H1 (cell line): ENCODE measurements around the gene DELE1. TPM values are rescaled to one million over a fixed set of nuclear protein-coding genes. Genes with fewer than 3 reads are reported as not detected.

Experiments used
- CTCF ChIA-PET: fragments of 300-600 bp; sonication (Branson Sonifier 250); formaldehyde crosslinking; loops from one replicate; lab custom pipeline; 2021; ENCODE audit not compliant: partially characterized antibody; lab: Charles Lee
- POLR2A ChIA-PET: fragments of 300-600 bp; sonication (Branson Sonifier 250); formaldehyde crosslinking; loops from one replicate; lab custom pipeline; 2021; ENCODE audit warnings: inconsistent platforms; ENCODE audit not compliant: partially characterized antibody; lab: Charles Lee
- DNase-seq, 2 experiments: peaks; one replicate each; pipeline versions ENCODE4 v3.0.0 to v3.0.0-alpha.2; 2010 to 2022; ENCODE audit warnings: low spot score in 2 of 2, low read depth in 1 of 2, mixed read lengths in 1 of 2
- FAIRE-seq: peaks from 2 replicates; lab custom pipeline; 2011; peaks lifted over from hg19 to GRCh38; lab: Jason Lieb, UNC
- H2AFZ ChIP-seq: 2 replicates; pipeline ENCODE4 v1.8.1; 2012; ENCODE audit warnings: low read length, inconsistent platforms
- H2AK5ac ChIP-seq: 2 replicates; pipeline ENCODE4 v1.6.1; 2013; ENCODE audit warnings: low read depth, low read length
- H2BK120ac ChIP-seq: replicated peaks from 2 replicates; pipeline ENCODE3; 2013; ENCODE audit warnings: low read depth, low read length, inconsistent platforms
- H2BK12ac ChIP-seq: 2 replicates; pipeline ENCODE4 v1.6.1; 2013; ENCODE audit warnings: low read depth, low read length
- H2BK15ac ChIP-seq: 2 replicates; pipeline ENCODE4 v1.6.1; 2013; ENCODE audit warnings: low read length
- H2BK20ac ChIP-seq: 2 replicates; pipeline ENCODE4 v1.6.1; 2013; ENCODE audit warnings: low read length
- H2BK5ac ChIP-seq: 2 replicates; pipeline ENCODE4 v1.6.1; 2013; ENCODE audit warnings: low read depth, low read length
- H3K14ac ChIP-seq: 2 replicates; pipeline ENCODE4 v1.6.1; 2013; ENCODE audit warnings: inconsistent platforms; ENCODE audit not compliant: insufficient read length
- H3K18ac ChIP-seq: 2 replicates; pipeline ENCODE4 v1.6.1; 2013; ENCODE audit warnings: low read length; ENCODE audit errors: extremely low read depth
- H3K23ac ChIP-seq: 2 replicates; pipeline ENCODE4 v1.6.1; 2013; ENCODE audit warnings: inconsistent platforms; ENCODE audit not compliant: insufficient read length
- H3K23me2 ChIP-seq: 2 replicates; pipeline ENCODE4 v1.6.1; 2013; ENCODE audit warnings: low read depth, low read length
- H3K27ac ChIP-seq: 2 replicates; pipeline ENCODE4 v1.6.1; 2011; ENCODE audit warnings: low read depth, low read length, inconsistent platforms
- H3K27me3 ChIP-seq, 4 experiments: replicated peaks in 1 of 4; 1 replicate in 1 of 4; 2 replicates in 3 of 4; pipeline versions ENCODE4 v1.6.1 to v1.8.1; 2011 to 2013; ENCODE audit warnings: low read length in 3 of 4, mild to moderate bottlenecking in 3 of 4, inconsistent platforms in 2 of 4, mixed read lengths in 2 of 4, moderate library complexity in 1 of 4; ENCODE audit not compliant: control insufficient read depth in 3 of 4, insufficient read depth in 3 of 4; ENCODE audit errors: extremely low read depth in 1 of 4
- H3K36me3 ChIP-seq, 4 experiments: 2 replicates each; pipeline versions ENCODE4 v1.6.1 to v1.8.1; 2011 to 2013; ENCODE audit warnings: mild to moderate bottlenecking in 4 of 4, low read length in 3 of 4, moderate library complexity in 2 of 4, control low read depth in 1 of 4, inconsistent platforms in 1 of 4; ENCODE audit not compliant: insufficient read depth in 4 of 4, control insufficient read depth in 2 of 4
- H3K4ac ChIP-seq: replicated peaks from 2 replicates; pipeline ENCODE3; 2013; ENCODE audit warnings: low read length, low read depth, mixed read lengths, inconsistent platforms; ENCODE audit not compliant: insufficient read length
- H3K4me1 ChIP-seq, 4 experiments: replicated peaks in 1 of 4; 1 replicate in 1 of 4; 2 replicates in 3 of 4; pipeline versions ENCODE4 v1.6.1 to v1.8.1; 2011 to 2013; ENCODE audit warnings: low read length in 3 of 4, inconsistent platforms in 2 of 4, mixed read lengths in 1 of 4; ENCODE audit not compliant: insufficient read depth in 4 of 4, control insufficient read depth in 3 of 4
- H3K4me2 ChIP-seq, 2 experiments: 2 replicates each; pipeline versions ENCODE4 v1.6.1 to v1.8.1; 2011 to 2013; ENCODE audit warnings: low read depth in 2 of 2, low read length in 2 of 2, control low read depth in 1 of 2, inconsistent platforms in 1 of 2, mild to moderate bottlenecking in 1 of 2; ENCODE audit not compliant: insufficient read depth in 1 of 2
- H3K4me3 ChIP-seq, 4 experiments: fragments of 200-600, 300-600 bp in 1 of 4; sonication (generic), shearing (Covaris generic), sonication (Bioruptor Twin) in 1 of 4; 2 replicates each; pipeline versions ENCODE4 v1.5.1 to v1.8.1; 2011 to 2016; ENCODE audit warnings: low read length in 4 of 4, low read depth in 3 of 4, control low read depth in 2 of 4, inconsistent platforms in 2 of 4, mild to moderate bottlenecking in 2 of 4, mixed read lengths in 1 of 4, moderate library complexity in 1 of 4; ENCODE audit not compliant: insufficient read depth in 2 of 4; ENCODE audit errors: extremely low read depth in 1 of 4
- H3K56ac ChIP-seq: replicated peaks from 2 replicates; pipeline ENCODE3; 2013; ENCODE audit warnings: low read depth, mild to moderate bottlenecking, mixed read lengths, low read length, inconsistent platforms; ENCODE audit not compliant: insufficient read length
- H3K79me1 ChIP-seq: 2 replicates; pipeline ENCODE4 v1.6.1; 2013; ENCODE audit warnings: low read depth, low read length, control low read depth
- H3K79me2 ChIP-seq, 2 experiments: 2 replicates each; pipeline versions ENCODE4 v1.6.1 to v1.8.1; 2012 to 2013; ENCODE audit warnings: low read length in 2 of 2, mild to moderate bottlenecking in 2 of 2, inconsistent platforms in 1 of 2; ENCODE audit not compliant: insufficient read depth in 2 of 2, control insufficient read depth in 1 of 2
- H3K9ac ChIP-seq, 4 experiments: replicated peaks in 1 of 4; 1 replicate in 1 of 4; 2 replicates in 3 of 4; pipeline versions ENCODE4 v1.6.1 to v1.8.1; 2011 to 2013; ENCODE audit warnings: low read depth in 3 of 4, low read length in 3 of 4, control low read depth in 2 of 4, mild to moderate bottlenecking in 2 of 4, moderate library complexity in 2 of 4, inconsistent platforms in 1 of 4; ENCODE audit errors: extremely low read depth in 1 of 4
- H3K9me3 ChIP-seq, 2 experiments: 2 replicates each; pipeline versions ENCODE4 v1.6.1 to v1.8.1; 2012 to 2013; ENCODE audit warnings: mild to moderate bottlenecking in 2 of 2, moderate library complexity in 2 of 2, control low read depth in 1 of 2, inconsistent platforms in 1 of 2, low read depth in 1 of 2, low read length in 1 of 2, mixed read lengths in 1 of 2; ENCODE audit not compliant: insufficient read depth in 2 of 2
- H4K20me1 ChIP-seq, 2 experiments: replicated peaks in 1 of 2; 2 replicates each; pipeline versions ENCODE3 to v1.8.1; 2011 to 2013; ENCODE audit warnings: inconsistent platforms in 2 of 2, low read length in 2 of 2, mild to moderate bottlenecking in 1 of 2; ENCODE audit not compliant: insufficient read depth in 2 of 2, control insufficient read depth in 1 of 2
- H4K5ac ChIP-seq: 2 replicates; pipeline ENCODE4 v1.6.1; 2013; ENCODE audit warnings: low read length, low read depth, mixed read lengths, inconsistent platforms; ENCODE audit not compliant: insufficient read length
- H4K8ac ChIP-seq: 2 replicates; pipeline ENCODE4 v1.8.0; 2013; ENCODE audit warnings: mild to moderate bottlenecking, moderate library complexity, low read length, inconsistent platforms; ENCODE audit not compliant: insufficient read depth; ENCODE audit errors: extremely low read depth
- H4K91ac ChIP-seq: replicated peaks from 2 replicates; pipeline ENCODE3; 2013; ENCODE audit warnings: low read length, mixed read lengths, inconsistent platforms; ENCODE audit not compliant: insufficient read length
- CBX5 ChIP-seq: fragments of 300-800, 300-1000 bp; sonication (generic); IDR thresholded peaks from 2 replicates; pipeline ENCODE4 v1.7.1; 2016; ENCODE audit warnings: antibody characterized with exemption, low read length, low read depth
- CHD1 ChIP-seq: IDR thresholded peaks from 2 replicates; pipeline ENCODE4 v1.6.1; 2012; ENCODE audit warnings: low read depth, low read length, improper control_type of control experiment
- CTBP2 ChIP-seq: IDR thresholded peaks from 2 replicates; pipeline ENCODE4 v1.7.0; 2011; ENCODE audit warnings: borderline replicate concordance, mild to moderate bottlenecking, moderate library complexity, mixed read lengths, low read length; ENCODE audit not compliant: insufficient read depth, insufficient read length
- EGR1 ChIP-seq: IDR thresholded peaks from 2 replicates; pipeline ENCODE4 v1.6.1; 2011; ENCODE audit warnings: low read depth, low read length, borderline replicate concordance
- KDM5A ChIP-seq: fragments of 200-600 bp; IDR thresholded peaks from 2 replicates; pipeline ENCODE4 v1.7.1; 2012; ENCODE audit warnings: mild to moderate bottlenecking, low read length, inconsistent platforms, mixed read lengths
- NANOG ChIP-seq: IDR thresholded peaks from 2 replicates; pipeline ENCODE4 v1.6.1; 2011; ENCODE audit warnings: low read length, low read depth, mild to moderate bottlenecking, inconsistent platforms; ENCODE audit not compliant: insufficient read depth, poor library complexity, severe bottlenecking
- POLR2AphosphoS5 ChIP-seq: IDR thresholded peaks from 2 replicates; pipeline ENCODE4 v1.6.1; 2011; ENCODE audit warnings: low read depth, low read length
- POU5F1 ChIP-seq: IDR thresholded peaks from 2 replicates; pipeline ENCODE4 v1.6.1; 2011; ENCODE audit warnings: low read depth, mild to moderate bottlenecking, low read length, moderate library complexity
- RNF2 ChIP-seq: fragments of 200-900, 300-1000 bp; sonication (generic); IDR thresholded peaks from 2 replicates; pipeline ENCODE4 v1.7.1; 2016; ENCODE audit warnings: borderline replicate concordance, low read depth, mild to moderate bottlenecking, antibody characterized with exemption, low read length; ENCODE audit not compliant: poor library complexity, severe bottlenecking; ENCODE audit errors: missing control alignments
- SAP30 ChIP-seq: fragments of 300-600 bp; sonication (generic); IDR thresholded peaks from 2 replicates; pipeline ENCODE4 v1.7.1; 2012; ENCODE audit warnings: low read length, moderate library complexity, mild to moderate bottlenecking, inconsistent platforms; ENCODE audit not compliant: insufficient read depth, insufficient replicate concordance
- SP4 ChIP-seq: IDR thresholded peaks from 2 replicates; pipeline ENCODE4 v1.6.1; 2012; ENCODE audit warnings: low read length, inconsistent platforms
- SRF ChIP-seq: IDR thresholded peaks from 2 replicates; pipeline ENCODE4 v1.6.1; 2011; ENCODE audit warnings: mild to moderate bottlenecking, low read depth, low read length, moderate library complexity
- SUZ12 ChIP-seq: fragments of 200-600 bp; sonication (generic); IDR thresholded peaks from 2 replicates; pipeline ENCODE4 v1.6.1; 2012; ENCODE audit warnings: mild to moderate bottlenecking, inconsistent platforms, low read length, moderate library complexity, mixed read lengths
- TBP ChIP-seq: IDR thresholded peaks from 2 replicates; pipeline ENCODE4 v1.6.1; 2011; ENCODE audit warnings: low read depth, low read length, improper control_type of control experiment
- YY1 ChIP-seq: IDR thresholded peaks from 2 replicates; pipeline ENCODE4 v1.6.1; 2011; ENCODE audit warnings: low read depth, mild to moderate bottlenecking, low read length
- polyA plus RNA-seq, 7 experiments: library from polyadenylated mRNA; depleted of rRNA in 3 of 7; stranded (reverse) in 5 of 7; unstranded in 2 of 7; fragments of >200 nt in 5 of 7; fragments of 200-250 nt in 2 of 7; gene quantifications; 1 replicate in 5 of 7; 2 replicates in 1 of 7; 4 replicates in 1 of 7; pipeline versions ENCODE4 v1.2.1 to v1.2.3, GENCODE V29; 2011 to 2013; ENCODE audit warnings: missing spikeins in 2 of 7, mixed read lengths in 2 of 7
- total RNA-seq: library from RNA; stranded (reverse); fragmentation: NEBNext Ultra II Directional; extraction: Animal tissue kit (Norgen Biotek cat#: 25700); gene quantifications from 2 replicates; pipeline ENCODE4 v1.2.1, GENCODE V29; 2021

The DELE1 gene
- total and polyA plus RNA-seq, 2 of the 8 experiments (the other 6 are each of a cell fraction or from before 2014, with no cell fraction given), result 61.4 to 114 TPM

- Histone ChIP-seq H3K4ac (no peak overlapping the region), H2BK5ac (no peak overlapping the region), H2BK12ac (no peak overlapping the region), H2BK15ac (no peak overlapping the region), H2BK20ac (no peak overlapping the region), H3K4me2 (no peak overlapping the region), H3K4me3 (no peak overlapping the region), H3K14ac (no peak overlapping the region), H2BK120ac (no peak overlapping the region), H3K79me1 (no peaks in the 10 kb centered on the region), H2AFZ (no peak overlapping the region), H2AK5ac (no peak overlapping the region), H4K91ac (no peak overlapping the region), H3K9me3 (no peaks in the 10 kb centered on the region), H4K8ac (no peak overlapping the region), H3K23me2 (no peaks in the 10 kb centered on the region), H3K36me3 (peaks cover 0 to 27% (median 11%) of the 10 kb centered on the region in 4 experiments; a peak in 5 of 8 replicates), H3K79me2 (no peaks in the 10 kb centered on the region), H4K20me1 (no peaks in the 10 kb centered on the region), H3K27ac (no peak overlapping the region), H3K27me3 (no peaks in the 10 kb centered on the region), H3K23ac (no peak overlapping the region), H3K18ac (no peak overlapping the region), H3K9ac (no peak overlapping the region), H4K5ac (no peak overlapping the region), H3K56ac (no peak overlapping the region), H3K4me1 (no peaks in the 10 kb centered on the region)
- ChIA-PET CTCF (interaction anchor here (1.1 to 2.4 kb wide), 4 partner anchors 17 to 157 kb away, joined by 5 to 8 read pairs (median 7); partner anchors contain the start of genes GNPDA1 and RNF14), POLR2A (interaction anchor here (0.9 to 1.1 kb wide), 2 partner anchors 11 to 17 kb away, joined by 3 to 4 read pairs; partner anchors contain the start of gene RNF14)
- DNase-seq (no peak), FAIRE-seq (no peak)
- TF ChIP-seq TBP (no peak), CBX5 (no peak), CTBP2 (no peak), SP4 (no peak), SRF (no peak), RNF2 (no peak), YY1 (no peak), POU5F1 (no peak), KDM5A (no peak), EGR1 (no peak), SUZ12 (no peak), POLR2AphosphoS5 (no peak), NANOG (no peak), CHD1 (no peak), SAP30 (no peak)
Measured at GRCh38 chr5:141986072-141986471, 62.4 kb downstream of the DELE1 start.
